ENCODE measurements around the gene KNDC1. TPM values are rescaled to one million over a fixed set of nuclear protein-coding genes. Genes with fewer than 3 reads are reported as not detected.

Gene KNDC1
- total RNA-seq, 2 donors from 2014 or later: 6.5 to 9.6 TPM

GRCh38 chr10:133116455-133116854 lies 43.6 kb upstream of the KNDC1 start:
- Mint-ChIP-seq H3K4me1 (no peaks in the 10 kb centered on the region), H3K9me3 (peaks cover 13% of the 10 kb centered on the region)
- 93% methylated on average over 8 to 13 of the region's 14 CpGs for WGBS, 2 experiments (ENCODE audit: insufficient coverage in 1 of 2, insufficient read length in 1 of 2)

GRCh38 chr10:133117036-133117687 lies 42.9 kb upstream of the KNDC1 start:
- no peaks in the 10 kb centered on the region for H3K27me3 ChIP-seq (ENCODE audit: control insufficient read depth, insufficient read depth, low read length, poor library complexity, severe bottlenecking)
- WGBS, 2 experiments (ENCODE audit: insufficient coverage in 1 of 2, insufficient read length in 1 of 2): 89% methylated on average over 16 to 21 of the region's 21 CpGs
- no peak overlapping the region for H3K4me3 ChIP-seq (ENCODE audit: low read length)
- no peaks in the 10 kb centered on the region for H3K36me3 ChIP-seq (ENCODE audit: control insufficient read depth, insufficient read depth, low read length)
- peaks cover 4% of the 10 kb centered on the region for H3K9me3 ChIP-seq (ENCODE audit: control insufficient read depth, low read length)
- Mint-ChIP-seq H3K27ac (no peak overlapping the region), H3K36me3 (ENCODE audit: low read depth) (no peaks in the 10 kb centered on the region), H3K4me3 (no peak overlapping the region), H3K4me1 (no peaks in the 10 kb centered on the region), H3K9me3 (peaks cover 11% of the 10 kb centered on the region), H3K27me3 (ENCODE audit: insufficient read depth) (no peaks in the 10 kb centered on the region)
- DNase-seq: no peak
- no peak overlapping the region for H3K9ac ChIP-seq (ENCODE audit: extremely low read depth, low read length, poor library complexity, severe bottlenecking)
- no peak for TF ChIP-seq CTCF (conservative IDR thresholded peaks at IDR 0.05)
- no peak overlapping the region for H3K27ac ChIP-seq (ENCODE audit: low read depth, low read length)
- H3K4me1 ChIP-seq (ENCODE audit: control insufficient read depth, insufficient read depth, low read length): no peaks in the 10 kb centered on the region

More at GRCh38 chr10:133116455-133116854, 43.6 kb upstream of the KNDC1 start:
- H3K4me1 ChIP-seq (ENCODE audit: control insufficient read depth, insufficient read depth, low read length): no peaks in the 10 kb centered on the region
- no peaks in the 10 kb centered on the region for H3K36me3 Mint-ChIP-seq (ENCODE audit: low read depth)
- peaks cover 4% of the 10 kb centered on the region for H3K9me3 ChIP-seq (ENCODE audit: control insufficient read depth, low read length)
- TF ChIP-seq CTCF (conservative IDR thresholded peaks at IDR 0.05): no peak
- DNase-seq: no peak
- no peak overlapping the region for H3K27ac Mint-ChIP-seq
- H3K36me3 ChIP-seq (ENCODE audit: control insufficient read depth, insufficient read depth, low read length): no peaks in the 10 kb centered on the region
- H3K27me3 Mint-ChIP-seq (ENCODE audit: insufficient read depth): no peaks in the 10 kb centered on the region
- H3K9ac ChIP-seq (ENCODE audit: extremely low read depth, low read length, poor library complexity, severe bottlenecking): no peak overlapping the region
- H3K27me3 ChIP-seq (ENCODE audit: control insufficient read depth, insufficient read depth, low read length, poor library complexity, severe bottlenecking): no peaks in the 10 kb centered on the region
- no peak overlapping the region for H3K27ac ChIP-seq (ENCODE audit: low read depth, low read length)
- no peak overlapping the region for H3K4me3 Mint-ChIP-seq
- no peak overlapping the region for H3K4me3 ChIP-seq (ENCODE audit: low read length)

- Histone ChIP-seq H3K36me3 (ENCODE audit: control insufficient read depth, insufficient read depth, low read length) (no peaks in the 10 kb centered on the region), H3K4me3 (ENCODE audit: low read length) (no peak overlapping the region), H3K4me1 (ENCODE audit: control insufficient read depth, insufficient read depth, low read length) (no peaks in the 10 kb centered on the region), H3K27ac (ENCODE audit: low read depth, low read length) (no peak overlapping the region), H3K27me3 (ENCODE audit: control insufficient read depth, insufficient read depth, low read length, poor library complexity, severe bottlenecking) (no peaks in the 10 kb centered on the region), H3K9me3 (ENCODE audit: control insufficient read depth, low read length) (peaks cover 4% of the 10 kb centered on the region), H3K9ac (ENCODE audit: extremely low read depth, low read length, poor library complexity, severe bottlenecking) (no peak overlapping the region)
- H3K4me1 Mint-ChIP-seq: no peaks in the 10 kb centered on the region
- H3K9me3 Mint-ChIP-seq: peaks cover 11% of the 10 kb centered on the region
- DNase-seq: no peak
- no peak for TF ChIP-seq CTCF (conservative IDR thresholded peaks at IDR 0.05)
- H3K36me3 Mint-ChIP-seq (ENCODE audit: low read depth): no peaks in the 10 kb centered on the region
- H3K27me3 Mint-ChIP-seq (ENCODE audit: insufficient read depth): no peaks in the 10 kb centered on the region
- H3K27ac Mint-ChIP-seq: no peak overlapping the region
- H3K4me3 Mint-ChIP-seq: no peak overlapping the region
- WGBS, 2 experiments (ENCODE audit: insufficient coverage in 1 of 2, insufficient read length in 1 of 2): 84 to 90% methylated on average over 5 to 8 of the region's 8 CpGs
These were observed 42.3 kb upstream of the KNDC1 start for GRCh38 chr10:133117688-133118071.
